K562 (cell line): ENCODE data around the gene FIG4. TPM values are rescaled to one million over a fixed set of nuclear protein-coding genes. Genes with fewer than 3 reads are reported as not detected.

ENCODE experiments used
- ATAC-seq: fragments of 200-7000 bp; cut with Tn5 transposase; 3 replicates; pipeline ENCODE4 v1.9.1; 2020; ENCODE audit warnings: moderate library complexity
- BruUV-seq: library from RNA; stranded (reverse); fragments of 400-500 nt; replicated peaks from 2 replicates; lab custom pipeline; 2021; lab: Mats Ljungman, UMichigan
- CTCF ChIA-PET: fragments of 300-600 bp; formaldehyde crosslinking; extraction: SDS; loops from one replicate; lab custom pipeline; 2021; ENCODE audit warnings: low intra/inter-chr PET ratio; lab: Yijun Ruan, JAX
- POLR2A ChIA-PET: fragments of 300-600, 350-650 bp; sonication (Branson Sonifier 250); formaldehyde crosslinking; extraction: SDS; loops from one replicate; lab custom pipeline; 2021; ENCODE audit warnings: antibody characterized with exemption, inconsistent platforms; lab: Yijun Ruan, JAX
- DNase-seq, 4 experiments: peaks; one replicate each; pipeline versions ENCODE4 v3.0.0 to v3.0.0-alpha.2; 2011 to 2018; ENCODE audit warnings: low spot score in 3 of 4, mixed read lengths in 3 of 4; ENCODE audit errors: extremely low read depth in 1 of 4
- FAIRE-seq: peaks from 2 replicates; lab custom pipeline; 2011; peaks lifted over from hg19 to GRCh38; lab: Jason Lieb, UNC
- H2AFZ ChIP-seq: 2 replicates; pipeline ENCODE4 v1.6.0; 2011; ENCODE audit warnings: low read depth, low read length, control low read depth, inconsistent platforms
- H3K27ac ChIP-seq: fragments of 200-600 bp; 3 replicates; pipeline ENCODE4 v1.8.0; 2011; ENCODE audit warnings: low read depth, mild to moderate bottlenecking, control low read depth, inconsistent platforms, low read length, moderate library complexity, mixed read lengths; ENCODE audit errors: extremely low read depth
- H3K27me3 ChIP-seq, 2 experiments: fragments of 300-600 bp in 1 of 2; 2 replicates in 1 of 2; 3 replicates in 1 of 2; pipeline versions ENCODE4 v1.6.0 to v1.8.0; 2011; ENCODE audit warnings: inconsistent platforms in 2 of 2, low read length in 2 of 2, mild to moderate bottlenecking in 1 of 2, mixed read lengths in 1 of 2, moderate library complexity in 1 of 2; ENCODE audit not compliant: control insufficient read depth in 2 of 2, insufficient read depth in 2 of 2
- H3K36me3 ChIP-seq: fragments of 300-600 bp; 3 replicates; pipeline ENCODE4 v1.8.0; 2011; ENCODE audit warnings: mild to moderate bottlenecking, low read length, inconsistent platforms; ENCODE audit not compliant: control insufficient read depth, insufficient read depth
- H3K4me1 ChIP-seq, 2 experiments: fragments of 200-600 bp in 1 of 2; replicated peaks in 1 of 2; 2 replicates in 1 of 2; 3 replicates in 1 of 2; pipeline versions ENCODE4 v1.5.1 to v1.8.0; 2011; ENCODE audit warnings: inconsistent platforms in 2 of 2, low read length in 2 of 2, mild to moderate bottlenecking in 1 of 2, mixed read lengths in 1 of 2, moderate library complexity in 1 of 2; ENCODE audit not compliant: control insufficient read depth in 2 of 2, insufficient read depth in 2 of 2
- H3K4me2 ChIP-seq: 2 replicates; pipeline ENCODE4 v1.6.1; 2011; ENCODE audit warnings: low read length, control low read depth, inconsistent platforms, mixed read lengths; ENCODE audit not compliant: insufficient read depth
- H3K4me3 ChIP-seq: fragments of 200-600 bp; sonication (generic), shearing (Covaris generic); 2 replicates; pipeline ENCODE4 v1.5.1; 2016; ENCODE audit warnings: control low read depth, inconsistent platforms
- H3K79me2 ChIP-seq: fragments of 200-600 bp; 3 replicates; pipeline ENCODE4 v1.8.0; 2011; ENCODE audit warnings: low read length, inconsistent platforms; ENCODE audit not compliant: control insufficient read depth, insufficient read depth
- H3K9ac ChIP-seq, 2 experiments: 2 replicates each; pipeline versions ENCODE4 v1.6.0 to v1.6.1; 2011; ENCODE audit warnings: low read depth in 2 of 2, low read length in 2 of 2, control low read depth in 1 of 2, inconsistent platforms in 1 of 2, mild to moderate bottlenecking in 1 of 2, mixed read lengths in 1 of 2; ENCODE audit not compliant: insufficient read depth in 1 of 2
- H3K9me1 ChIP-seq: one replicate; pipeline ENCODE4 v1.6.0; 2011; ENCODE audit warnings: inconsistent platforms, mild to moderate bottlenecking, low read length, moderate library complexity; ENCODE audit not compliant: control insufficient read depth, insufficient read depth
- H3K9me3 ChIP-seq: replicated peaks from 2 replicates; pipeline ENCODE4 v1.5.1; 2011; ENCODE audit warnings: low read depth, low read length, inconsistent platforms; ENCODE audit not compliant: control insufficient read depth, insufficient read depth
- H4K20me1 ChIP-seq: replicated peaks from 2 replicates; pipeline ENCODE4 v1.6.1; 2011; ENCODE audit warnings: low read length, inconsistent platforms, mixed read lengths; ENCODE audit not compliant: control insufficient read depth, insufficient read depth
- CTCF ChIP-seq, 3 experiments: IDR thresholded peaks in 2 of 3; conservative IDR thresholded peaks in 1 of 3; 2 replicates each; pipeline ENCODE4 v1.5.1; 2011 to 2012; ENCODE audit warnings: low read length in 3 of 3, mild to moderate bottlenecking in 3 of 3, control low read depth in 2 of 3, improper control_type of control experiment in 1 of 3, inconsistent platforms in 1 of 3, low read depth in 1 of 3, mixed read lengths in 1 of 3, moderate library complexity in 1 of 3; ENCODE audit not compliant: insufficient read depth in 2 of 3
- DEAF1 ChIP-seq: fragments of 450-650 bp; formaldehyde crosslinking; IDR thresholded peaks from 2 replicates; pipeline ENCODE4 v1.4.0; 2020; ENCODE audit warnings: mild to moderate bottlenecking, moderate library complexity
- MYNN ChIP-seq, 2 experiments: sonication (generic); formaldehyde crosslinking in 1 of 2; IDR thresholded peaks; 2 replicates each; pipeline versions ENCODE4 v1.5.0 to v1.6.1; 2016 to 2020; ENCODE audit warnings: antibody characterized with exemption in 1 of 2, missing genetic modification reagents in 1 of 2
- RAD21 ChIP-seq, 2 experiments: fragments of 250-450 bp in 1 of 2; fragments of 450-650 bp in 1 of 2; sonication (Bioruptor Pico) in 1 of 2; formaldehyde crosslinking in 1 of 2; IDR thresholded peaks in 1 of 2; conservative IDR thresholded peaks in 1 of 2; 2 replicates each; pipeline versions ENCODE4 v1.4.0 to v1.8.0; 2020 to 2022; ENCODE audit warnings: mild to moderate bottlenecking in 2 of 2, moderate library complexity in 1 of 2
- REST ChIP-seq, 2 experiments: fragments of 450-650 bp; formaldehyde crosslinking in 1 of 2; IDR thresholded peaks; 2 replicates each; pipeline versions ENCODE4 v1.4.0 to v1.6.1; 2014 to 2020; ENCODE audit warnings: mild to moderate bottlenecking in 2 of 2, borderline replicate concordance in 1 of 2, low read depth in 1 of 2
- SMC3 ChIP-seq: conservative IDR thresholded peaks from 2 replicates; pipeline ENCODE4 v1.6.1; 2011; ENCODE audit warnings: low read depth, low read length, improper control_type of control experiment; ENCODE audit not compliant: insufficient read depth
- ZNF134 ChIP-seq: fragments of 250-450 bp; sonication (Bioruptor Pico); conservative IDR thresholded peaks from 2 replicates; pipeline ENCODE4 v1.4.0; 2020
- WGBS: fragments of 100-300 bp; shearing (Covaris generic); methylation state at CpG from one replicate; pipeline ENCODE4 v1.1.6; 2016; ENCODE audit warnings: low coverage, mixed read lengths; ENCODE audit not compliant: insufficient coverage; ENCODE audit errors: missing lambda C conversion rate; 5-methylcytosine and 5-hydroxymethylcytosine counted together
- in situ Hi-C: fragments of 300-500 bp; cut with MboI; formaldehyde crosslinking; loops from 4 replicates; pipeline ENCODE4 v1.15.0; 2018; ENCODE audit warnings: inconsistent platforms, mixed read lengths
- intact Hi-C: fragments of 100-400 bp; cut with micrococcal nuclease; formaldehyde crosslinking; loops from 2 replicates; pipeline ENCODE4 v1.14.2; 2022
- polyA plus RNA-seq, 8 experiments: library from polyadenylated mRNA; depleted of rRNA in 4 of 8; stranded (reverse) in 5 of 8; unstranded in 3 of 8; fragments of >200 nt; fragmentation: Nextera tagmentation in 2 of 8; fragmentation: Illumina TruSeq in 1 of 8; extraction: Ambion mirVana in 2 of 8; extraction: Trizol in 1 of 8; gene quantifications; 2 replicates each; pipeline versions ENCODE4 v1.2.1 to v1.2.3, GENCODE V29; 2011 to 2014; ENCODE audit warnings: inconsistent platforms in 1 of 8, missing spikeins in 1 of 8
- total RNA-seq, 7 experiments: library from RNA; depleted of rRNA in 6 of 7; stranded (reverse); fragments of >200 nt in 6 of 7; fragmentation: Illumina TruSeq in 2 of 7; extraction: Trizol in 2 of 7; gene quantifications; 2 replicates each; pipeline versions ENCODE4 v1.2.1 to v1.2.3, GENCODE V29; 2011 to 2021; ENCODE audit warnings: low replicate concordance in 1 of 7

FIG4 gene
- total and polyA plus RNA-seq, 9 of the 15 experiments (the other 6 are each of a cell fraction or from before 2014, with no cell fraction given) = 1.5 to 6.8 (median 4.3) TPM

GRCh38 chr6:109783250-109783986, 92.3 kb downstream of the FIG4 start:
- intact Hi-C loops = loop anchor here (1.0 to 10.0 kb wide), 3 partner anchors 78 to 611 kb away; no protein-coding TSS in a partner anchor
- in situ Hi-C loops = loop anchor here (5.0 kb wide), 1 partner anchor 76 kb away; no protein-coding TSS in a partner anchor
- CTCF ChIA-PET = interaction anchor here (0.6 to 4.6 kb wide), 3 partner anchors 72 to 1805 kb away, joined by 3 to 29 read pairs (median 6); no protein-coding TSS in a partner anchor

More at GRCh38 chr6:109783250-109783986, 92.3 kb downstream of the FIG4 start:
- DNase-seq (peak; percentile 14 to 52 (median 24)), FAIRE-seq (peak; percentile 6), ATAC-seq (peak; percentile 86)
- H4K20me1 ChIP-seq = no peaks in the 10 kb centered on the region
- no peak overlapping the region for H3K4me3 ChIP-seq
- H3K9ac ChIP-seq = no peak overlapping the region
- no peak overlapping the region for H3K27ac ChIP-seq
- no peaks in the 10 kb centered on the region for H3K79me2 ChIP-seq
- no peaks in the 10 kb centered on the region for H3K36me3 ChIP-seq
- H3K9me3 ChIP-seq = no peaks in the 10 kb centered on the region
- POLR2A ChIA-PET = interaction anchor here (1.0 kb wide), 1 partner anchor 8 kb away, joined by 3 read pairs; no protein-coding TSS in a partner anchor
- no TSS peak for BruUV-seq
- TF ChIP-seq MYNN (IDR thresholded peaks at IDR 0.05) (no peak), MYNN (CRISPR knock-in tag; IDR thresholded peaks at IDR 0.05) (no peak), SMC3 (0 out of 2 replicates have a peak, but pooled peaks have one; percentile 14), ZNF134 (no peak), RAD21 (CRISPR knock-in tag; conservative IDR thresholded peaks at IDR 0.05 in 1 of 2, IDR thresholded peaks at IDR 0.05 in 1 of 2) (peak; percentile 88 to 91), DEAF1 (CRISPR knock-in tag) (peak; percentile 88), REST (IDR thresholded peaks at IDR 0.05; ENCODE audit: borderline replicate concordance) (peak; percentile 77; the same call in 1 of the 2 replicates), REST (CRISPR knock-in tag; IDR thresholded peaks at IDR 0.05; ENCODE audit: low read depth) (no peak), CTCF (IDR thresholded peaks at IDR 0.05 in 2 of 3, conservative IDR thresholded peaks at IDR 0.05 in 1 of 3; ENCODE audit: insufficient read depth in 2 of 3, low read depth in 1 of 3, low read length in 3 of 3) (peak; percentile 65 to 80 (median 67))
- no peak overlapping the region for H3K4me2 ChIP-seq
- no peaks in the 10 kb centered on the region for H3K4me1 ChIP-seq
- H3K27me3 ChIP-seq = no peaks in the 10 kb centered on the region; a peak in 1 of 5 replicates
- WGBS = 3% methylated on average over 4 of the region's 4 CpGs
- no peaks in the 10 kb centered on the region for H3K9me1 ChIP-seq
- no peak overlapping the region for H2AFZ ChIP-seq
